IPS-20b (cell line): Measurements from ENCODE around the gene ACD.
"Not testable (repeated sequence)": the region's sequence is repeated elsewhere in the genome, so short reads cannot be mapped to it uniquely, and the experiment has no call there.

ENCODE experiments used
- H3K27ac ChIP-seq: one replicate; pipeline ENCODE4 v1.5.1; 2013; ENCODE audit warnings: low read length
- H3K27me3 ChIP-seq: 2 replicates; pipeline ENCODE4 v1.6.1; 2013; ENCODE audit warnings: mild to moderate bottlenecking, low read length, inconsistent platforms; ENCODE audit not compliant: insufficient read depth
- H3K36me3 ChIP-seq: 2 replicates; pipeline ENCODE4 v1.6.1; 2013; ENCODE audit warnings: low read depth, mild to moderate bottlenecking, inconsistent platforms, low read length, moderate library complexity; ENCODE audit not compliant: insufficient read depth
- H3K4me1 ChIP-seq: 2 replicates; pipeline ENCODE4 v1.6.1; 2013; ENCODE audit warnings: mild to moderate bottlenecking, control low read depth, inconsistent platforms, low read length, moderate library complexity; ENCODE audit not compliant: insufficient read depth
- H3K4me3 ChIP-seq: 2 replicates; pipeline ENCODE4 v1.5.1; 2013; ENCODE audit warnings: mild to moderate bottlenecking, low read length, inconsistent platforms
- H3K9ac ChIP-seq: 2 replicates; pipeline ENCODE4 v1.6.1; 2013; ENCODE audit warnings: low read depth, mild to moderate bottlenecking, inconsistent platforms, low read length, moderate library complexity
- H3K9me3 ChIP-seq: 2 replicates; pipeline ENCODE4 v1.6.1; 2013; ENCODE audit warnings: mild to moderate bottlenecking, low read depth, low read length, inconsistent platforms; ENCODE audit not compliant: insufficient read depth

The ACD gene

DNA sequence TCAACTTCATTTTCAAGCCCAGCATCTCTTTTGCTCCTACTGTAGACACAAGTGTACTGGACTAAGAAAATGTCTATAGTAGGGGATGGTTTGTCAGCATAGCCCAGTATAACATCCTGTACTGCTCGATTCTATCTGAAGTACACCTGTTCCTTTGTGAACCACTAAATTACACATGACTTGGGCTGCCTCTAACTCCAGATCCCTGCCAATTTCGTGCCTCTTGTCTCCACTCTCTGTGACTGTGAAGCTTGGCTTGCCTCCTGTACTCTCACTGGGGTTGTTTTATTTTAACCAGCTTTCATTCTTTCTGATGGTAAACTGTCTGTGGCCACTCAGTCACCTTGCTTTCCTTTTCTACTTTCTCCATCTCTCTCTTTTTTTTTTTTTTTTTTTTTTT, 34.6 kb upstream of the ACD start:
- H3K27me3 ChIP-seq = no peaks in the 10 kb centered on the region
- no peak overlapping the region for H3K27ac ChIP-seq
- peaks cover 5% of the 10 kb centered on the region; the same call in 1 of the 2 replicates for H3K36me3 ChIP-seq
- no peaks in the 10 kb centered on the region for H3K9me3 ChIP-seq
- H3K9ac ChIP-seq = no peak overlapping the region
- no peaks in the 10 kb centered on the region for H3K4me1 ChIP-seq
- no peak overlapping the region for H3K4me3 ChIP-seq

DNA sequence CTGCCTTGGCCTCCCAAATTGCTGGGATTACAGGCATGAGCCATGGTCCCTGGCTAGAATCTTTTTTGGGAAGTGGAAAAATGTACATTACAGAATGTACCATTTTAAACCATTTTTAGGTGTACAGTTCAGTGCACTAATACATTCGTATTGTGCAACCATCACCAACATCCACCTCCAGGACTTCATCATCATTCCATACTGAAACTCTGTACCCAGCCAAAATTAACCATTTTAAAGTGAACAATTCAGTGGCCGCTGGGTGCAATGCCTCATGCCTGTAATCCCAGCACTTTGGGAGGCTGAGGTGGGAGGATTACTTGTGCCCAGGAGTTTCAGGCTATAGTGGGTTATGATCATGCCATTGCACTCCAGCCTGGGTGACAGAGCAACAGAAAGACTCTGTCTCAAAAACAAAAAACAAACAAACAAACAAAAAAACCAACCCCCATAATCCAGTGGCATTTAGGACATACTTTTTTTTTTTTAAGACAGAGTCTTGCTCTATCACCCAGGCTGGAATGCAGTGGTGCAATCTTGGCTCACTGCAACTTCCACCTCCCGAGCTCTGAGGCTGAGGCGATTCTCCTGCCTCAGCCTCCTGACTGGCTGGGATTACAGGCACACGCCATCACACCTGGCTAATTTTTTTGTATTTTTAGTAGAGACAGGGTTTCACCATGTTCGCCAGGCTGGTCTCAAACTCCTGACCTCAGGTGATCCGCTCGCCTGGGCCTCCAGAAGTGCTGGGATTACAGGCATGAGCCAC, 33.6 kb upstream of the ACD start:
- not testable (repeated sequence) for H3K4me1 ChIP-seq, H3K4me3 ChIP-seq, H3K36me3 ChIP-seq, H3K9me3 ChIP-seq, H3K27me3 ChIP-seq, H3K27ac ChIP-seq, H3K9ac ChIP-seq

DNA sequence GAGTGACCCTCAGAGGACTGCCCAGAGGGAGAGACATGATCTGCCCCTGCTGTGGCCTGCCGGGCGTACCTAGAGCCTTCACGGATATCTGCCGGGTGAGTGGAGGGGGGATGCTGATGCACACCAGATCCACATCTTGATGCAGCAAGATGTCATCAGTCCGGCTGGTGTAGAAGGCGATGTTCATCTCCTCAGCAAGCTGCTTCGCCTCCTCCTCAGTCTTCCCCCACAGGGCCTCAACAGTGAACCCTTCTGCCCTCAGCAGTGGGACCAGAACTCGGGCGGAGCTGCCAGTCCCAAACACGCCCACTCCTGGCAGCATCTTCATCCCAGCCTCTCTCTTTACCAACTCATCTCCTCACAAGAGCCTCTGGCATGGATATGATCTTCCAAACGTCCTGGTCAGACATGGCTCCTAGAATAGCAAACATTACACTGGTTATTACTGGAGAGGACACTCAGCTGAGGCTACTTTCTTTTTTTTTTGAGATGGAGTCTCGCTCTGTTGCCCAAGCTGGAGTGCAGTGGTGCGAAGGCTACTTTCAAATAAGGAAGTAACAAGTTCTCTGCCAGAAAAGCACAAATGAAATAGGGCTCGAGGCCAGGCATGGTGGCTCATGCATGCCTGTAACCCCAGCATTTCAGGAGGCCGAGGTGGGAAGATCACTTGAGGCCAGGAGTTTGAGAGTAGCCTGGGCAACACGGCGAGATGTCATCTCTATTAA, 25.5 kb upstream of the ACD start:
- Histone ChIP-seq H3K9ac (no peak overlapping the region), H3K36me3 (peaks cover 30% of the 10 kb centered on the region; the same call in 1 of the 2 replicates), H3K27ac (no peak overlapping the region), H3K4me1 (no peaks in the 10 kb centered on the region), H3K27me3 (no peaks in the 10 kb centered on the region), H3K9me3 (no peaks in the 10 kb centered on the region), H3K4me3 (no peak overlapping the region)

DNA sequence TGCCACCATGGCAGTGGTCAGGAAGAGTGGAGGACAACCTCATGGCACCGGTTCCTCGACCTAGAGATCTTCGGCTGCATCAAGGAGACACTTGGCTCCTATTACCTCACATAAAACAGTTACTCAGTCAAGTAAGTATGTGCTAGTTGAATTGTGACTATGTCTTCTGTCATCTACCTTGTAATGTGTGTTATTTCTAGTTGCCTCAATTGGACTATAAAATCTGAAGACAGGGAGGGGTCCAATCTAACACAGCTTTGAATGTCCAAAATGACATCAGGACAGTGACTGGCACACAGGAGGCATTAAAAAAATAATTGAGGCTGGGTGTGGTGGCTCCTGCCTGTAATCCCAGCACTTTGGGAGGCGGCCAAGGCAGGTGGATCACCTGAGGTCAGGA, 23.7 kb upstream of the ACD start:
- Histone ChIP-seq H3K9me3 (no peaks in the 10 kb centered on the region), H3K9ac (no peak overlapping the region), H3K27me3 (no peaks in the 10 kb centered on the region), H3K27ac (no peak overlapping the region), H3K4me1 (no peaks in the 10 kb centered on the region), H3K36me3 (peaks cover 36% of the 10 kb centered on the region; the same call in 1 of the 2 replicates), H3K4me3 (no peak overlapping the region)

DNA sequence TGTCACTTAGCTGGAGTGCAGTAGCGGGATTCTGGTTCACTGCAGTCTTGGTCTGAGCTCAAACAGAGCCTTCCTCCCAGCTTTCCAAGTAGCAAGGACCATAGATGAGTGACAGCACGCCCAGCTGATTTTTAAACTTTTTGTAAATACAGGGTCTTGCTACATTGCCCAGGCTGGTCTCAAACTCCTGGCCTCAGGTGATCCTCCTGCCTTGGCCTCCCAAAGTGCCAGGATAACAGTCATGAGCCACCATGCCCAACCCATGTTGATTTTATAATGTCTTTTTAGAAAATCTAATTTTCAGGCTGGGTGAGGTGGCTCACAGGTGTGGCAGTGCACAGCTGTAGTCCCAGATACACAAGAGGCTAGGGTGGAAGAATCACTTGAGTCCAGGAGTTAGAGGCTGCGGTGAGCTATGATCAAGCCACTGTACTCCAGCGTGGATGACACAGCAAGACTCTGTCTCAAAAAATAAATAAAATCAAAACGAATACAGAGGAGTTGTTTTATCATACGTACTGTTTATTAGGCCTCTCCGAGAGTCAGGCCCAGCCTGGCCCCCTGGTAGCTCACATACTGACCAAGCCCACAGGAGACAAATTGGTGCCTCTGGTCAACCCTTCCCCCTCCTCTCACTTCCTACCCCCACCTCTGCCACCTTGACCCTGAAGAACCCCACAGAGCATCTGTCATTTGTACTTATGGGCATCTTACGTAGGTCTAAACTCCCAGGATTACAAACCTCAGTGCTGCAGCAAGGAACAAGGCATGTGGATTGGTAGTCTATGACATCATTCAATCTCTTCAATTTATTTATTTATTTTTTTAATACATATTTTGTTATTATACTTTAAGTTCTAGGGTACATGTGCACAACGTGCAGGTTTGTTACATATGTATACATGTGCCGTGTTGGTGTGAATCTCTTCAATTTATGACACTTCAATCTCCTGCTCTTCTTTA, 20.2 kb upstream of the ACD start:
- Histone ChIP-seq H3K4me1 (no peaks in the 10 kb centered on the region), H3K27me3 (no peaks in the 10 kb centered on the region), H3K4me3 (no peak overlapping the region), H3K36me3 (peaks cover 31% of the 10 kb centered on the region; the same call in 1 of the 2 replicates), H3K9me3 (no peaks in the 10 kb centered on the region), H3K27ac (no peak overlapping the region), H3K9ac (no peak overlapping the region)

DNA sequence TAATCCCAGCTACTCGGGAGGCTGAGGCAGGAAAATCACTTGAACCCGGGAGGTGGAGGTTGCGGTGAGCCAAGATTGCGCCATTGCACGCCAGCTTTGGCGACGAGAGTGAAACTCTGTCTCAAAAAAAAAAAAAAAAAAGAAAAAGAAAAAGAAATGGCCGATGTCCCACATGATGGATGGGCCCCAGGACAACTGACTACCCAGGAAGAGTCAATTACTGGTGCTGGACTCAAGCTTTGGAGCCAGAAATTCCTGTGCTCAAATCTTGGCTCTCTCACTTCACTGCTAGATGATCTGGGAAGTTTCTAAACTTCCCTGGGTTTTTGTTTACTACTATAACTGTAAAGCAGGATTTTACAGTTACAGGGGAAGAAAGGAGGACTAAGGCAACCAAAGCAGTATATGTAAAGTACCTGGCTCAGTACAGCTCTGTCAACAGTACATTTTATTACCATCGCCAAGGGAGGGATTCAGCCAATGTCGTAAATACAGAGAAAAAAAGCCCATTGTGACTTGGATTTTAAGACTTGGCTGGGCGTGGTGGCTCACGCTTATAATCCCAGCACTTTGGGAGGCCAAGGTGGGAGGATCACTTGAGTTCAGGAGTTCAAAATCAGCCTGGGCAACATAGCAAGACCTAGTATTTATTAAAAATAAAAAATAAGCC, 18.4 kb upstream of the ACD start:
- Histone ChIP-seq H3K27me3 (no peaks in the 10 kb centered on the region), H3K4me3 (no peak overlapping the region), H3K9ac (no peak overlapping the region), H3K27ac (no peak overlapping the region), H3K9me3 (no peaks in the 10 kb centered on the region), H3K36me3 (peaks cover 18% of the 10 kb centered on the region; the same call in 1 of the 2 replicates), H3K4me1 (no peaks in the 10 kb centered on the region)

DNA sequence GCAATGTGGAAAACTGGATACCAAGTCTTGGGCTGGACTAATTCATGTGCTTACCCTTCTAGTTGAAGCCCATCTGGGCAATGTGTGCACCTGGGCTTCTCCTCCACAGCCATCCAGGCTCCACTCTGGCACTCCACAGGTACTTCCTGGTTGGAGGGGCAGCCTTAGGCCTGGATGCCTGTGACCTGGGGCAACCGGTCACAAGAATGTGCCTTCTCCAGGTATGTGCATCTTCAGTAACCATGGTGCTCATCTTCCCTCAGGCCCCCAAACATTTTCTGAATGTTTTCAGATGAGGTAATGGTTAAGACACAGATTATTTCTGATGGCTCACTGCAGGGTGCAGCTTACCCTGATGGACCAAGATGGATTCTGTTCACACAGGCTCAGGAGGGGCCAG, 17.7 kb upstream of the ACD start:
- no peaks in the 10 kb centered on the region for H3K27me3 ChIP-seq
- no peaks in the 10 kb centered on the region for H3K9me3 ChIP-seq
- no peak overlapping the region for H3K4me3 ChIP-seq
- H3K4me1 ChIP-seq = no peaks in the 10 kb centered on the region
- no peak overlapping the region for H3K9ac ChIP-seq
- H3K27ac ChIP-seq = no peak overlapping the region
- peaks cover 13% of the 10 kb centered on the region; the same call in 1 of the 2 replicates for H3K36me3 ChIP-seq

DNA sequence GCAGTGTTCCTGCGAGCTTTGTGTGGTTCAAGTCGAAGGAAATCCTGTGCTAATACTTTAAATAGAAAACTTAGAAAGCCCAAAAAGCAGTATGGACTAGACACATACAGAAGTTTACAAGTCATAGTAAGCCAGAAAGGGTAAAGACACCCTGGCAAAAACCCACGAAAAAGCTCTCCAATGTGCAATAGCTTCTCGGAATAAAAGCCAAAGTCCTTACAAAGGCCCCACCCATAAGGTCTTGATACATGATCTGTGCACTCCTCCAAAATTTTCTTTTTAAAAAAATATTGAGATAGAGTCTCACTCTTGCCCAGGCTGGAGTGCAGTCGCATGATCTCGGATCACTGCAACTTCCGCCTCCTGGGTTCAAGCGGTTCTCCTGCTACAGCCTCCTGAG, 16.9 kb upstream of the ACD start:
- Histone ChIP-seq H3K9me3 (no peaks in the 10 kb centered on the region), H3K4me3 (no peak overlapping the region), H3K36me3 (peaks cover 13% of the 10 kb centered on the region; the same call in 1 of the 2 replicates), H3K27ac (no peak overlapping the region), H3K27me3 (no peaks in the 10 kb centered on the region), H3K9ac (no peak overlapping the region), H3K4me1 (no peaks in the 10 kb centered on the region)

DNA sequence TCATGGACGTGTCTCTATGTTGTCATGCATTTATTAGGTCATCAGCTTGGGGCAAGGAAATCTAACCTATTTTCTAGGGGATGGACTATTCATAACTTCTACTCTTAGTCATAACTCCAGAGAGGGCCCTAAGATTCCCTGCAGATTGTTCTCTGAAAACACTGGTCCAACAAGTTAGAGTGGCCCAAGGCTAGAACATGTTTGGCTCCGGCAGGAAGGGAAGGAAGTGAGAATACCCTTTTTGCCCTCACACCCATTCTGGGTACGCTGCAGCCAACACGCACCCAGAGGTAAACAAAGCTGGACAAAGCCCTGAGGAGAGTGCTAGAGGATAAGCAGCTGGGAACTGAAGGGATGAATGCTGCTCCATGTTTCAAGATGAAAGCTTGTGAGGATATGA, 16.5 kb upstream of the ACD start:
- Histone ChIP-seq H3K27ac (no peak overlapping the region), H3K4me1 (no peaks in the 10 kb centered on the region), H3K9ac (no peak overlapping the region)

DNA sequence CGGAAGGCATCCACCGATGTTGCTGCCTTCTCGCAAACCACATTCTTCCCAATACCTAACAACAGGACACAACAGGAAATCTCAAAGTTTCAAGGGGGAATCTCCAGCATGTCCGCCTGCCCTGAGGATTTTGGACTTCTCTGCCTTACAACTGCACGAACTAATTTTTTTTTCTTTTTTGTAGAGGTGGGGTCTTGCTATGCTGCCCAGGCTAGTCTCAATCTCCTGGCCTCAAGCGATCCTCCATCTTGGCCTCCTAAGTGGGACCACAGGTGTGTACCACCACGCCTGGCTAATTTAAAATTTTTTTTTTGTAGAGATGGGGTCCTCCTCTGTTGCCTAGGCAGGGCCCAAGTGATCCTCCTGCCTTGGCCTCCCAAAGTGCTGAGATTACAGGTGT, 15.9 kb upstream of the ACD start:
- no peak overlapping the region for H3K4me3 ChIP-seq
- H3K36me3 ChIP-seq = peaks cover 10% of the 10 kb centered on the region; the same call in 1 of the 2 replicates
- no peaks in the 10 kb centered on the region for H3K9me3 ChIP-seq
- H3K27ac ChIP-seq = no peak overlapping the region
- no peaks in the 10 kb centered on the region for H3K4me1 ChIP-seq
- H3K9ac ChIP-seq = no peak overlapping the region
- no peaks in the 10 kb centered on the region for H3K27me3 ChIP-seq

More for the DNA sequence above, 16.5 kb upstream of the ACD start:
- Histone ChIP-seq H3K36me3 (peaks cover 13% of the 10 kb centered on the region; the same call in 1 of the 2 replicates), H3K4me3 (no peak overlapping the region), H3K9me3 (no peaks in the 10 kb centered on the region), H3K27me3 (no peaks in the 10 kb centered on the region)

DNA sequence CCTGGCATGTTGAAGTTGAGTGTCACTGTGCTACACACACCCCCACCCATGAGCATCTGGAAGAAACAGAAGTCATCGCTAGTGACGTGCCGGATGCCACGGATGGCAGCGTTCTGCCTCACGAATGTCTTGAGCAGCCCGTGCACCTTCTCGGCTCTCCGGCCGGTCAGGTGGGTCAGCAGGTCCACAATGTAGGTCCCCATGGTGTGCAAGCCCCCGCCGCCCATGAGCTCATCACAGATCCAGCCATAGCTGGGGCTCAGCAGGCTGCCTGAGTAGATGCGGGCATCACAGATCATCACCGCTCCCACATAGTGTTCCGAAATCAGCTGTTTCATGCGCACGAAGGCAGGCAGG, 15.5 kb upstream of the ACD start:
- no peak overlapping the region for H3K27ac ChIP-seq
- H3K4me1 ChIP-seq = no peaks in the 10 kb centered on the region
- H3K27me3 ChIP-seq = no peaks in the 10 kb centered on the region
- no peaks in the 10 kb centered on the region for H3K9me3 ChIP-seq
- H3K9ac ChIP-seq = no peak overlapping the region
- peaks cover 6% of the 10 kb centered on the region; the same call in 1 of the 2 replicates for H3K36me3 ChIP-seq
- no peak overlapping the region for H3K4me3 ChIP-seq
